Stimulated activated CD4-positive, alpha-beta T cell treated with anti-CD3 and anti-CD28 coated beads, Interleukin-4, amount 100 ng/mL, for 24 hours (primary cell): ENCODE results near the gene ZMYND8.
A peak's percentile ranks its signal among the peaks of the same experiment; 100 is the strongest.
"Not testable (repeated sequence)": the region's sequence is repeated elsewhere in the genome, so short reads cannot be mapped to it uniquely, and the experiment has no call there.

Experiments
- DNase-seq: peaks from one replicate; pipeline ENCODE4 v3.0.0-alpha.2; 2020

ZMYND8 gene

DNA sequence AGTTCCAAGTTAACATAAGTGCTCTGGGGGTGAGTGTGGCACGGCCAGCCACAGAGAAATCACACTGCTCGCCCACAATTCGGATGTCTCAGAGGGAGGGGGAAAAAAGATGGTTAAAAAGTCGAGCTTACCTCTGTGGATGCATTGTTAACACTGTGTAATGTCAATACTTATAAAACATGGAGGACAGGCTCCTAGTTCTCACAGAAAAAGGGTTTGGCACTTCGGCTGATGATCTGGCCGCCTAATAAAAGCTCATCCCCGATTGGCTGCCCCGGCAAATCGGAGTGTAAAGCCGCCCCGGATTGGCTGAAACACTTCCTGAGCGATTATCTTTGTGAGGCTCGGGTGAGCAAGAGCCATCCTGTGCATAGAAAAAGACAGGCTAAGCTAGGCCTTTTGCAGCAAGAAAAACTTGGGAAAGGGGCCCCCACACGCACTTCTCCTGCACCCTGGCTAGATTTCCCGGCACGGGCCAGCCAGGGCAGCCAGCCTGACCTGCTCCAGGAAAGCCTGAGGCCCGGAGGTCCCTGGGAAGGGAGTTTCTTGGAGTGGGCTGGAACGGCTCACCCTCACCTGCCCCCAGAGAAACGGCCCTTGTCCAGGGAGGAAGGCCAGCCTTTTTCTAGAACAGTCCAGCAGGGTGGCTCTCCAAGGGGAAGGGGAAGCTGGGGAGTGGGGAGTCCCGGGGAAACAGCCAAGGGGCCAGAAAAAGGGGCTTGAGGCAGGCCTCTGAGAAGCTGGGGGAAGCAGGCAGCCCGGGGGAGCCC lies at the start of gene ZMYND8:
Gene ZMYND8 (minus strand): TSS at position 174 of the 770 bp plus-strand sequence. CDS start 29 bp downstream, at position 145.
- DNase-seq: peak; percentile 95

DNA sequence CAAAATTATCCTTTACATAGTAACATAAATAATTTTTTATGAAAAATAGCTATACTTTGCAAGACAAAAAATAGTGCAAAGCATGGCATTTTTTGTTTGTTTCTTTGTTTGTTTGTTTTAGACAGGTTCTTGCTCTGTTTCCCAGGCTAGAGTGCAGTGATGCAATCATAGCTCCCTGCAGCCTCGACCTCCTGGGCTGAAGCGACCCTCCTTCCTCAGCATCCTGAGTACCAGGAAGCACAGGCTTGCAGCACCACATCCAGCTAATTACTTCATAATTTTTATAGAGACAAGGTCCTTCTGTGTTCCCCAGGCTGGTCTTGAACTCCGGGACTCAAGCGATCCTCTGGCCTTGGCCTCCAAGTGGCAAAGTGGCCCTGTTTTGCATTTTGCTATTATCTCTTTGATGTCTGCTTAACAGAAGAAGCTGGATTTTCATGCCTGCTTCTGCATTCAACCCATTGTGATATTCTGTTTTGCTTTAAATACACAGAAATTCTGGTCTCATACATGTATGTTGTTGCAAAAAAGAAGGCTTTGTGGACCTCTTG lies 49.4 kb upstream of the ZMYND8 start:
- no peak for DNase-seq

DNA sequence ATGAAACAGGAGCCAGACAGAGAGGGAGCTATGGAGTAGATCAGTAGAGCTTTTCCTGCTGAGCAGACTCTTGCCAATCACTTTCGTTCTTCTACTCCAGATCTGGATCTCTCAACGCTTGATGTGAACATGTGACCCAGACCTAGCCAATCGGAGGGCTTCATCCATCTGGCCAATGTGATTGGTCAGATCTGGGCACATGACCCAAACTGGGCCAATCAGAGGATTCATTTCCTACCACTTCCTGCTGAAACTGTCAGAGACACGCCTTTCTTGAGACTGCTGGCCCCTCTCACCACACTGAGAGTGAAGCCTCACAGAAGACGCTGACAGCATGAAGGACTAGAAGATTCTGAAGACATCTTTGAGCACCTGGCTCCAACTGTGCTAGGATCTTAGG lies 44.2 kb upstream of the ZMYND8 start:
- DNase-seq: peak; percentile 9

DNA sequence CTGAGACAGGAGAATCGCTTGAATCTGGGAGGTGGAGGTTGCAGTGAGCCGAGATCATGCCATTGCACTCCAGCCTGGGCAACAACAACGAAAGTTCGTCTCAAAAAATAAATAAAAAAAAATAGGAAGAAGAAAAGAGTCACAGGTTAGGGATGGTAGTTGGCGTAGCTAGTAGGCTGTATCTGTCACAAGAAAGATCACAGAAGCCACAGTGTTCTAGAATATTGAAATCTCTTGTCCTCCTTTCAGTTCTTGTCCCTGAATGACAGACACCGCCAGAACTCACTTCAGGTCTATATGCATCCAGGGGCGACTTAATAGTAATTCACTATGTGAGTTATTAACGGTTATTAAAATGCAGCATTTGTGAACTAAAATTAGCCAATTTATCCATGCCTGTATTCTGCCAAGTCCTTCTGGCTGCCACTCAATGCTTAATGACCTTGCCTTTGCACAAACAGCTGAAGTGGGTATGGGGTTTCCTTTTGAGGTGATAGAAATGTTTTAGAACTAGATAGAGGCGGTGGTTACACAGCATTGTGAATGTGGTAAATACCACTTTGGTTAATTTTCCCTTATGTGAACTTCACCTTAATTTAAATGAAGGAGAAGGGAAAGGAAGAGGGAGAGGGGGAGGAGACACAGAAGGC lies 41.3 kb upstream of the ZMYND8 start:
- no peak for DNase-seq

DNA sequence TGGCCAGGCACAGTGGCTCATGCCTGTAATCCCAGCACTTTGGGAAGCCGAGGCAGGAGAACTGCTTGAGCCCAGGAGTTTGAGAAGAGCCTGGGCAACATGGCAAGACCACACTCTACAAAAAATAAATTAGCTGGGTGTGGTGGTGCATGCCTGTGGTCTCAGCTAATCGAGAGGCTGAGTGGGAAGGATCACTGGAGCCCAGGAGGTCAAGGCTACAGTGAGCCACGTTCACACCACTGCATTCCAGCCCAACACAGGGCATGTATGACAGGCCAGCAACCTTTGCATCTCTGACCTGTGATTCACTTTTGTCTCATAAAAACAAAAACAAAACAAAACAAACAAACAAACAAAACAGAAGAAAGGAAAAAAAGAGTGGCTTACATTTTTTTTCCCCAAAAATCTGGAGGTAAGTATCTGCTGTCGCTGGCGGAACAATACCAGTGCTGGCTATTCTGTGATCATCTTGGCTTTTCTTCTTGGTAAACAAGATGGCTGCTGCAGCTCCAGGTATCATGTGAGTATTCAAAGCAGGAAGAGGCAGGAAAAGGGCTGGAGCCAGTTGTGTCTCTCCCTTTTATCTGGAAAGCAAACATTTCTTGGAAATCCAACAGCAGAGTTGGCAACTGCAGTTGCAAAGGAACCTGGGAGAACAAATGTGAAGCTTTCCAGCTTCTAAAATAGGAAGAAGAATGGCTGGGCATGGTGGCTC lies 40.4 kb upstream of the ZMYND8 start:
- DNase-seq: no peak

GRCh38 chr20:47393796-47394514 lies 37.5 kb upstream of the ZMYND8 start:
- DNase-seq: not testable (repeated sequence)

- DNase-seq: no peak
Measured at GRCh38 chr20:47392721-47393073, 36.2 kb upstream of the ZMYND8 start.

GRCh38 chr20:47392015-47392720 lies 35.7 kb upstream of the ZMYND8 start:
- DNase-seq: peak; percentile 15

GRCh38 chr20:47391276-47392010 lies 34.9 kb upstream of the ZMYND8 start:
- no peak for DNase-seq

GRCh38 chr20:47389867-47390347 lies 33.4 kb upstream of the ZMYND8 start:
- no peak for DNase-seq

DNA sequence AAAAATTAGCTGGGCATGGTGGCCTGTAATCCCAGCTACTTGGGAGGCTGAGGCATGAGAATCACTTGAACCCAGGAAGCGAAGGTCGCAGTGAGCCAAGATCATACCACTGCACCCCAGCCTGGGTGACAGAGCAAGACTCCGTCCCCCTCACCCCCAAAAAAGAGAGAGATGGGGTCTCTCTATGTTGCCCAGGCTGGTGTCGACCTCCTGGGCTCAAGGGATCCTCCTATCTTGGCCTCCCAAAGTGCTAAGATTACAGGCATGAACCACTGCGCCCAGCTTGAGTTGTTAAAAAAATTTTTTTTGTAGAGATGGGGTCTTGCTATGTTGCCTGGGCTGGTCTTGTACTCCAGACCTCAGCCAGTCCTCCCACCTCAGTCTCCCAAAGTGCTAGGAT lies 29.5 kb upstream of the ZMYND8 start:
- DNase-seq: not testable (repeated sequence)

DNA sequence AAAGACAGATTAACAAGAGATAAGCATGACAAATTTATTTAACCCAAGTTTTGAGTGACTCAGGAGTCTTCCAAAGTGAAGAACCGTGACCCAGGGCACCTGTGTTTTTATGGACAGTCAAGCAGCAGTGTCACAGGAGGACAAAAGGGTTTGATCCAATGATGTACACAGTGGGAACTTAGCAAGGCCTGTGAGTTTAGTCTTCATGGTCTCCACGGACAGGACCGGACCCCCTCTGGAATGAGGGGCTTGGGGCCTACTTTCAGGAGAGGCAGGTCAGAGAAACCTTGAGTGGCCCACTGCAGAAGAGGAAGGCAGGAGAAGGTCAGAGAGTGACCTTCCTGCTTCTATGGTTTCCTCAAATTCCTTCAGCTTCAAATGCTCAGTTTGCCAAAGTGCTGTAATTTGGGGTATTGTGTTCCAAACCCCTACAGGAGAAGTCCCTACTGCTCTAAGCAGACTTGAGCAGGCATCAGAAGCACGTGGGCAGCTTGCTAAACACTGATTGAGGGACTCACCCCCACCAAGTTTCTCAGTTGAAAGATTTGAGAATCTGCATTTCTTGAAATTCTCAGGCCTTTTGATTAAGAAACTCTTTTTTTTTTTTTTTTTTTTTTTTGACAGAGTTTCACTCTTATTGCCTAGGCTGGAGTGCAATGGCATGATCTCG lies 26.4 kb upstream of the ZMYND8 start:
- DNase-seq: no peak

DNA sequence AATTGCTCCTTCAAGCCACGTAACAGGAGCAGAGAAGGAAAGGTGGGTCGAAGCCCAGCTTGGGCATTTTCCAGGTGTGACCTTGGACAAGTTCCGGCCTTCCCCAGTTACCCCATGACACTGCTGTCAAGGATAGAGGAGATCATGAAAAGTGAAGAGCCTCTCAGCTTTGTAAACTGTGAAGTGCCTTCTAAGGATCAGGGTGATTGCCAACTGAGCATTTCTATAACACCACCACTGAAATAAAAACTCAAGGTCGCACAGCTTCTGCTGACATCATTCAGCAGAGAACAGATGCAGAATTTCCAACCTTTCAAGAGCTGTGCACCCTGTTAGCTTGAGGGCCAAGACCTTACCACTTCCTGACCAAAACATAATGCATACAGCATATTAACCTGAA lies 24.0 kb upstream of the ZMYND8 start:
- no peak for DNase-seq

GRCh38 chr20:47379433-47380150 lies 23.1 kb upstream of the ZMYND8 start:
- no peak for DNase-seq

GRCh38 chr20:47377122-47377722 lies 20.7 kb upstream of the ZMYND8 start:
- DNase-seq: no peak

DNA sequence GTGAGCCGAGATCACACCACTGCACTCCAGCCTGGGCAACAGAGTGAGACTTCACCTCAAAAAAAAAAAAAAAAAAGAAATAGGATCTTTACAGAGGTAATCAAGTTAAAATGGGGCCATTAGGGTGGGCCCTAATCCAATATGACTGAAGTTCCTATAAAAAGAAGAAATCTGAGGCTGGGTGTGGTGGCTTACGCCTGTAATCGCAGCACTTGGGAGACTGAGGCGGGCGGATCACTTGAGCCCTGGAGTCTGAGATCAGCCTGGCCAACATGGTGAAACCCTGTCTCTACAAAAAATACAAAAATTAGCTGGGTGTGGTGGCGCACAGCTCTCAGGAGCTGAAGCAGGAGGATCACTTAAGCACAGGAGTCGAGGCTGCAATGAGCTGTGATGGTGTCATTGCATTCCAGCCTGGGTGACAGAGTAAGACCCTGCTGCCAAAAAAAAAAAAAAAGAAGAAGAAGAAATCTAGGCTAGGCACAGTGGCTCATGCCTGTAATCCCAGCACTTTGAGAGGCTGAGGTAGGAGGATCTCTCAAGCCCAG lies 19.7 kb upstream of the ZMYND8 start:
- DNase-seq: not testable (repeated sequence)

GRCh38 chr20:47374121-47374520 lies 17.6 kb upstream of the ZMYND8 start:
- DNase-seq: not testable (repeated sequence)

DNA sequence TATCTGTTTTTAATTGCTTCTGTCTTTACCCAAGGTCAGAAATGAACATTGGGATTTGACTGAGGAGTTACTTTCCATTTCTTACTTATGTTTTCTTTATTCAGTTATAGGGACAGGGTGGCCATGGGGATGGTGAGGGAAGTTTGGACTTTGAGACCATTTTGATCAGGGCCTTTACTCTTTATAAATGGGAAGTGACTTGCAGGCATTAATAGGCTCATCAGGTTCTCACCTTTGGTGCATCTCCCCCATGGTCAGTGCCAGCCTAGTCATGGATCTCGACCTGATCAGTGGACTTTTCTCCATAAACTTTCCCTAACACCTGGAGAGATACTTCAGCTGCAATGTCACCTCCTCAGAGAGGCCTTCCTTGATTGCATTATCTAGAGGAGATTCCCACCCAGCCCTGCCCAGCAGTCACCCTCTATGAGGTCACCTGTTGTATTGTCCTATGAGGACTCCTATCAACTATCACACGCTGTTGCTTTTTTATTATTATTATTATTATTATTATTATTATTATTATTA lies 16.8 kb upstream of the ZMYND8 start:
- no peak for DNase-seq
